NCI-H226 (cell line): ENCODE measurements around the gene UGT8.
"Not testable (repeated sequence)": the region's sequence is repeated elsewhere in the genome, so short reads cannot be mapped to it uniquely, and the experiment has no call there.

ENCODE experiments used
- DNase-seq: peaks from one replicate; pipeline ENCODE4 v3.0.0-alpha.2; 2015

The UGT8 gene

DNA sequence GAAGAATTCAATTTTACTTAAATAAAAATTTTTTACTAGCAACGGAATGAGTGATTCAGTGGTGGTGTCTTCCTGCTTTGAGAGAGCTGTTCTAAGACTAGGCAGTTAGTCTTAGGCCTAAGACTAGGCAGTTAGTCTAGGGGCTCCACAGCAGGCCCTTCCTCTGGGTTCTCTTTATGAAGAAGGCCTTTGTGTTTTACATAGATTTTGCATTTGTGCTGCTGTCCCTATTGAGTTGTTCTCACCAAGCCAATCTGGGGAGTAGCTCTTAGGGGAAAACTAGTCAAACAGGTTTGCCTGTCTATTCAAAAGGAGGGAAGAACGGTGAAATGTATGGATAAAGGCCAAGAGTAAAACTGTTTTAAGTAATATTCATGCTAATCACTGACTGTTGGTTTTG, 7.6 kb downstream of the UGT8 start:
- no peak for DNase-seq

GRCh38 chr4:114607056-114607455, 8.4 kb downstream of the UGT8 start:
- DNase-seq, result no peak

DNA sequence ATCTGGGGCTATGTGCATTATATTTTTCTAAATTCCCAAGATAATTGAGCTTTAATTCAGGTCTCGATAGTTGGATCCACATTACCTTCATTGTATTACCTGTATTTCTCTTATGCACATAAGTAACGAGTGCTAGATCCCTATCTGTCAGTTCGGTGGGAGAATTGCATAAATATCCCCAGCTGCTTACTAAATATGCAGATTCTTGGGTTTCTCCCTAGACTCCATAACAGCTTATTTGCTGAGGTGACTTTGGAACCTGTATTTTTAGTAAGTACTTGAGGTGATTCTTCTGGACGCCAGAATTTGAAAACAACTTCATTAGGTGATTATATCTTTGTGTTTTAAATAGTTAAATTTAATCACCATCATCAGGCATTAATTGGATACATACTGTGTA, 15.0 kb downstream of the UGT8 start:
- no peak for DNase-seq

- DNase-seq, result no peak
These were observed 16.8 kb downstream of the UGT8 start for GRCh38 chr4:114615435-114615834.

DNA sequence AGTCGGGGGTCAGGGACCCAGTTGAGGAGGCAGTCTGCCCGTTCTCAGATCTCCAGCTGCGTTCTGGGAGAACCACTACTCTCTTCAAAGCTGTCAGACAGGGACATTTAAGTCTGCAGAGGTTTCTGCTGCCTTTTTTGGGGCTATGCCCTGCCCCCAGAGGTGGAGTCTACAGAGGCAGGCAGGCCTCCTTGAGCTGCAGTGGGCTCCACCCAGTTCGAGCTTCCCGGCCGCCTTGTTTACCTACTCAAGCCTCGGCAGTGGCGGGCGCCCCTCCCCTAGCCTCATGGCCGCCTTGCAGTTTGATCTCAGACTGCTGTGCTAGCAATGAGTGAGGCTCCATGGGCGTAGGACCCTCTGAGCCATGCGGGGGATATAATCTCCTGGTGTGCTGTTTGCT, 17.4 kb downstream of the UGT8 start:
- DNase-seq, result not testable (repeated sequence)

GRCh38 chr4:114626196-114626595, 27.6 kb downstream of the UGT8 start:
- DNase-seq, result no peak

- no peak for DNase-seq
These were observed 37.8 kb downstream of the UGT8 start for GRCh38 chr4:114636192-114636935.

GRCh38 chr4:114642173-114642780, 43.7 kb downstream of the UGT8 start:
- no peak for DNase-seq

- DNase-seq, result no peak
These were observed 51.3 kb downstream of the UGT8 start for GRCh38 chr4:114649908-114650307.

- DNase-seq, result no peak
These were observed 55.1 kb downstream of the UGT8 start for GRCh38 chr4:114653675-114654074.

DNA sequence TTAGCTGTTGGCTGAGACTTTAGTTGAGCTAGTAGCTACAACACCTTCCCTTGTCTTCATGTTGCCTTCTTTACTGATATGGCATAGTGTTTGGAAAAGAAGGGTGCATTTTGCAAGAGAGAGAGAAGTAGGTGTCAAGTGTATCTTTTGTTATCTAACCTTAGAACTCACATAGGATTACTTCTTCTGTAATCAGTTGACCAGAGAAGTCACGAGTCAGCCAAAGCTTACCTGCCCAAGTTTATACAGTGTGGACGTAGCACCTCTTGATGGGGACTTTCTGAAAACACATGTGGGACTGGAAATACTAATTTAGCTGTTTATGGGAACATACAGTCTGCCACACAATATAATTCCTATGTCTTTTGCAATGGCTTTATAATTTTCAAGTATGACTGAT, 56.0 kb downstream of the UGT8 start:
- DNase-seq, result no peak

GRCh38 chr4:114658179-114658578, 59.6 kb downstream of the UGT8 start:
- DNase-seq, result no peak

- no peak for DNase-seq
These were observed 60.2 kb downstream of the UGT8 start for GRCh38 chr4:114658776-114659175.

GRCh38 chr4:114659386-114660008, 60.9 kb downstream of the UGT8 start:
- DNase-seq, result peak; percentile 38

DNA sequence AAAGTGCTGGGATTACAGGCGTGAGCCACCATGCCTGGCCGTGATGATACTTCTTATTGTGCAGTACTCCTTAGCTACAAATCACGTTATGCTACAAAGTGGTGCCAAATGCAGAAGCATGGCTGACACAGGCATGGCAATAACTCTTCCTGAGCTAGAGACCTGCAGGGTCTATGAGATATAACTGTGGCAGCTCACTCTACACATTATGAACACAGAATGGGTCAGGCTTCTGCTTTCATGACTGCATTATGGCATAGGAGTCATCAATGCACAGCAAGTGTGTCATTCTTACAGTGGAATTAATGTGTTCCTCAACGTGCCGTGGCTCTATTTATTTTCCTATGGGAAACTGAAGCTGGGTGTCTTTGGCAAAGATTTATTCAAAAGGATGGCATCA, 64.5 kb downstream of the UGT8 start:
- DNase-seq, result no peak

DNA sequence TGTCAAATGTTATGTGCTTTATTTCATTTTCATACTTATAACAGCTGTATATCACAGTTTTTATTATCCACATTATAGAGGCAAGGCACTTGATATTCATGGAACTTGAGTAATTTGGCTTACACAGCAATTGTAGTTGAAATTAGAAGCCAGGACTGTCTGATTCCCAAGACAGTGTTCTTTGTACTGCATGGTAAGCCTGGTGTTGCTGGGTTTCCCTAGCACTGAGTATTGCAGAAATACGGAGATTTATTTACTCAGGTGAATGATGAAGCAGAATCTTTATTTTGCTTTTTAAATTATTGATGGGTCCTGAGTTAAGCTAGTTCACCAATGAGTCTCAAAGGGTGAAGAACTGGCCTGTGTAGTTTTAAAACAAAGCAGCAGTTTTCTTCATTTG, 70.0 kb downstream of the UGT8 start:
- no peak for DNase-seq

DNA sequence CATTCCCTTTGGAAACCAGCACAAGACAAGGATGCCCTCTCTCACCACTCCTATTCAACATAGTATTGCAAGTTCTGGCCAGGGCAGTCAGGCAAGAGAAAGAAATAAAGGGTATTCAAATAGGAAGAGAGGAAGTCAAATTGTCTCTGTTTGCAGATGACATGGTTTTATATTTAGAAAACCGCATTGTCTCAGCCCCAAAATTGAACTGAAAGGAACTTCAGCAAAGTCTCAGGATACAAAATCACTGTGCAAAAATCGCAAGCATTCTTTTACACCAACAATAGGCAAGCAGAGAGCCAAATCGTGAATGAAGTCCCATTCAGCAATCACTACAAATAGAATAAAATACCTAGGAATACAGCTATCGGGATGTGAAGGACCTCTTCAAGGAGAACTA, 72.1 kb downstream of the UGT8 start:
- not testable (repeated sequence) for DNase-seq

- DNase-seq, result no peak
These were observed 74.7 kb downstream of the UGT8 start for GRCh38 chr4:114673306-114673705.

- DNase-seq, result no peak
These were observed 75.5 kb downstream of the UGT8 start for GRCh38 chr4:114674080-114674479.

DNA sequence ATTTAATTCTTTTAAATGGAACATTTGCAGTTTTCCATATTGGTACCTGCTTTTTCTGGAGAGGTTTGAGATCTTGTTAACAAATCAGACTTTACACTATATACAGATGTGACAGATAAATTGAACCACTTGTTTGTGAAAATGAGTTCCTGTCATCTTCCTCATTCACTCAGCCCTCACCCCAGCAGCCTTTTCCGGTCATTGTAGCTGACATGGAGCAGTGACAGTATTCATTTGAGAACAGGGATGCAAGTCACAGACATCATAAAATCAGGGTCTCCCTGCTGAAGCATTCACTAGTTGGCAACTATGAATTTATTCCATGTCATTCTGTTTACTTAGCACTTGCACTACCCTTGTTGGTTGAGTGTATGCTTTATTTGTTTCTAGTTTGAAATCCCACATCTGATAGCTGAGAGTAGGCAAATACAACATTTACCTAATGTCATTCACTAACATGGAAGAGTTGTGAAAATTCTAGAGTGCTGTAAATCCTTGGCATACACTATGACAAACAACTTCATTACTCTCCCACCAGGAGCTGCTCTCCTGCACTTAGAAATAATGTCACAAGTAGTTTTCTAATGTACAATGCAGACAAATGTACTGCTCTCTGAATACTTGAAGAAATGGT, 78.9 kb downstream of the UGT8 start:
- no peak for DNase-seq

DNA sequence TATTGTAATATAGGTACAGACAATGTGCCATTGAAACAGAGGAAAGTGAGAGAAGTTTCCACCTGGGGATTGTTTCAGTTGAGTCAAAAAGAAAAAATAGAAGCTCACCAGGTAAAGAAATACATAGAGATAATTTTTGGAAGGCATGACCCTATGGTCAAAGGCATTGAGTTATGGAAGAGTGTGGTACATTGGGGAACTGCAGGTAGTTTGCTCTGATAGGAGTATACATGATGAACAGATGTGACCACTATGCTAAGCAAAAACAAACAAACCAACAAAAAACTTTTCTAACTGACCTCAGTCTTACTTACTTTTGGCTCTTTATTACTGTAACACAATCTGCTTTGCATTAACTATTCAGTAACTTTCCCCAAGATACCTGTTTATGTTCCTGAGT, 85.9 kb downstream of the UGT8 start:
- no peak for DNase-seq

- no peak for DNase-seq
These were observed 89.5 kb downstream of the UGT8 start for GRCh38 chr4:114688059-114688458.

- DNase-seq, result no peak
These were observed 92.0 kb downstream of the UGT8 start for GRCh38 chr4:114690571-114690970.

DNA sequence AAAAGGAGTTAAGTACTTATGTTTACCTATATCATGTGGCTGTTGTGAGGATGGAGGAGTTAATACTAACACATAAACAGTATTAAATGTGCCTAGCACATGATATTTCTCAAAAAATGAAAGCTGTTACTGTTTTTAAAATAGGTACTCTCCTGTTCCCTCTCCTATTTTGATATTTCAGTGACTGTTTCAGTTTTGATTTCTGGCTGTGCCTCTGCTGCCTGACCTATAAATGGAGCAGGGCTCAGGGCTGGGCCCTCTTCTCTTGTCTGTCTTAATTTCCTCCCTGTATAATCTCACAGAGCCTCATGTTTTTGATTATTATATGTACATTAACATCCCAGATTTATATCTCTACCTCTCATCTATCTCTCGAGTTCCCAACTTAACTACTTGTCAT, 93.3 kb downstream of the UGT8 start:
- no peak for DNase-seq
